ENCODE results near the gene CACNA2D3. TPM values are rescaled to one million over a fixed set of nuclear protein-coding genes. Genes with fewer than 3 reads are reported as not detected.

CACNA2D3 gene
- total RNA-seq, 2 donors from 2014 or later = 1.1 to 5.9 TPM

DNA sequence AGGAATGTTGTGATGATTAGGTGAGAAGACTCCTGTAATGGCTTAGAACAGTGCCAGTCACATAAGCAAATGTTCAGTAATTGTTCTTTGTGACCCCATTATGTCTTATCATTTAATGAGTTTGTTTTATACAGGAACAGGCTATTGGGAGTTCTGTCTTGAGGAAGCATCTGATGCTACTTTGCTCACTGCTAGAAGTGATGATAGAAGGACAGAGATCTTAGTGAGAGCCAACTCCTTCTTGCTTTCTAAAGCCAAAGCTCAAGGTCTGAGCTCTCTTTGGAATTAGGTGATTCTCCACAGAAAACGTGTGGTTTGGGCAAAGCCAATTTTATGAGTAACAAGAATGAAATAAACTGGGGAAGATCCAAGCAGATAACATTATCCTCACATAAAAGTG is 590.7 kb downstream of the CACNA2D3 start:
- DNase-seq (ENCODE audit: low spot score) = no peak
- no peaks in the 10 kb centered on the region for H3K9me3 ChIP-seq
- no peaks in the 10 kb centered on the region for H3K36me3 ChIP-seq
- intact Hi-C loops (cut with DNase I) = no loop called here
- H3K27me3 ChIP-seq (replicated peaks; ENCODE audit: insufficient read depth) = no peaks in the 10 kb centered on the region
- H3K27ac ChIP-seq = no peak overlapping the region
- no peak overlapping the region for H3K4me3 ChIP-seq
- no peaks in the 10 kb centered on the region for H3K4me1 ChIP-seq (replicated peaks)
- WGBS = 37% methylated on average over 1 of the region's 1 CpG
- TF ChIP-seq, protein P1, sequence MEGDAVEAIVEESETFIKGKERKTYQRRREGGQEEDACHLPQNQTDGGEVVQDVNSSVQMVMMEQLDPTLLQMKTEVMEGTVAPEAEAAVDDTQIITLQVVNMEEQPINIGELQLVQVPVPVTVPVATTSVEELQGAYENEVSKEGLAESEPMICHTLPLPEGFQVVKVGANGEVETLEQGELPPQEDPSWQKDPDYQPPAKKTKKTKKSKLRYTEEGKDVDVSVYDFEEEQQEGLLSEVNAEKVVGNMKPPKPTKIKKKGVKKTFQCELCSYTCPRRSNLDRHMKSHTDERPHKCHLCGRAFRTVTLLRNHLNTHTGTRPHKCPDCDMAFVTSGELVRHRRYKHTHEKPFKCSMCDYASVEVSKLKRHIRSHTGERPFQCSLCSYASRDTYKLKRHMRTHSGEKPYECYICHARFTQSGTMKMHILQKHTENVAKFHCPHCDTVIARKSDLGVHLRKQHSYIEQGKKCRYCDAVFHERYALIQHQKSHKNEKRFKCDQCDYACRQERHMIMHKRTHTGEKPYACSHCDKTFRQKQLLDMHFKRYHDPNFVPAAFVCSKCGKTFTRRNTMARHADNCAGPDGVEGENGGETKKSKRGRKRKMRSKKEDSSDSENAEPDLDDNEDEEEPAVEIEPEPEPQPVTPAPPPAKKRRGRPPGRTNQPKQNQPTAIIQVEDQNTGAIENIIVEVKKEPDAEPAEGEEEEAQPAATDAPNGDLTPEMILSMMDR (IDR thresholded peaks at IDR 0.05) = no peak
- TF ChIP-seq POLR2A (IDR thresholded peaks at IDR 0.05) = no peak
- no peak for TF ChIP-seq POLR2AphosphoS5 (IDR thresholded peaks at IDR 0.05)

DNA sequence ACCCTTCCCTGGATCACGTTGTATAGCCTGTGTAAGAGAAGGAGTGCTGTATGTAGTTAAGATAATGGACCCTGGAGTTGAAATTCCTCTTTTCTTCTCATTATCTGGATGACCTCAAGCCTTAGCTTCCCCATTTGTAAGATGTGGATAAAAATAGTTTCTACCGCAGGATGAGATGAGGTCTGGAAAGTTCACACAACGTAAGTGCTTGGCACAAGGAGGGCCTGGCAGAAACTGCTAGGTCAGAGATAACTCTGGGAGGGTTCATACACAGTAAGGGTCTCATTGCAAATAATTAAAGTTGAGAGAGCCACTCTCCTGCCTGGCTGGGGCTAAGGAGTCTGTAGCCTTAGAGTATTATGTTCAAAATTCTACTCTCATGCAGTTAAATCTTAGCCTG is 591.1 kb downstream of the CACNA2D3 start:
- 72% methylated on average over 3 of the region's 3 CpGs for WGBS
- H3K36me3 ChIP-seq = no peaks in the 10 kb centered on the region
- DNase-seq (ENCODE audit: low spot score) = no peak
- intact Hi-C loops (cut with DNase I) = no loop called here
- TF ChIP-seq, protein P1 (IDR thresholded peaks at IDR 0.05) = no peak
- no peak for TF ChIP-seq POLR2AphosphoS5 (IDR thresholded peaks at IDR 0.05)
- TF ChIP-seq POLR2A (IDR thresholded peaks at IDR 0.05) = no peak
- no peak overlapping the region for H3K27ac ChIP-seq
- H3K9me3 ChIP-seq = no peaks in the 10 kb centered on the region
- H3K4me3 ChIP-seq = no peak overlapping the region
- no peaks in the 10 kb centered on the region for H3K4me1 ChIP-seq (replicated peaks)
- no peaks in the 10 kb centered on the region for H3K27me3 ChIP-seq (replicated peaks; ENCODE audit: insufficient read depth)

DNA sequence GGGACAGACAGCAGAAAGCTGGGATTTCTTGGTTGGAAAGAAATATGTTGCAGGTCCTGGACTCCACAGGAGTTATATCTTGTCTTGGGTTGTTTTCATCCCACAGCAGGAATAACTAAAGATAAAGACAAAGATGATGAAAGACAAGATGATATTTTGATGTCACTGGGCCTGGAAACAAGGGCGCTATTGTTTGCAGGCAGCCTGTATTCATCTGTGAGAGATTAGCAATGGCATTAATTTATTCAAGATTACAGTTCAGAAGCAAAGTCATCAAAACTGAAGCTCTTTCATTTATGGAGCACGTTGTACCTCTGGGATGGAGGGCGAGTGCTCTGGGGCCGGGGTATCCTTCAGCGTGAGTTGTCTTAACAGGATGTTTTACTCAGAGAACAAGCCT is 591.7 kb downstream of the CACNA2D3 start:
- Histone ChIP-seq H3K4me3 (no peak overlapping the region), H3K27ac (no peak overlapping the region), H3K9me3 (no peaks in the 10 kb centered on the region), H3K27me3 (replicated peaks; ENCODE audit: insufficient read depth) (no peaks in the 10 kb centered on the region), H3K36me3 (no peaks in the 10 kb centered on the region), H3K4me1 (replicated peaks) (no peaks in the 10 kb centered on the region)
- intact Hi-C loops (cut with DNase I) = no loop called here
- TF ChIP-seq, protein P1 (IDR thresholded peaks at IDR 0.05) = no peak
- TF ChIP-seq POLR2A (IDR thresholded peaks at IDR 0.05) (no peak), POLR2AphosphoS5 (IDR thresholded peaks at IDR 0.05) (no peak)
- 96% methylated on average over 5 of the region's 5 CpGs for WGBS
- no peak for DNase-seq (ENCODE audit: low spot score)

DNA sequence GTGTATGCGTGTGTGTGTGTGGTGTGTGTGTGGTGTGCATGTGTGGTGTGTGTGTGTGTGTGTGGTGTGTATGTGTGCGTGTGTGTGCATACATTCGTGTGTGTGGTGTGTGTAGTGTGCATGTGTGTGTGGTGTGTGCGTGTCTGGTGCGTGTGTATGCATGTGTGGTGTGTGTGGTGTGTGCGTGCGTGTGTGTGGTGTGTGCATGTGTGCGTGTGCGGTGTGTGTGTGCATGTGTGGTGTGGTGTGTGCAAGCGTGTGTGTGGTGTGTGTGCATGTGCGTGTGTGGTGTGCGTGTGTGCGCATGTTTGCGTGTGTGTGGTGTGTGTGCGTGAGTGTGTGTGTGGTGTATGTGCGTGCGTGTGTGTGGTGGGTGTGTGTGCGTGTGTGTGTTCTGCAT is 595.2 kb downstream of the CACNA2D3 start:
- intact Hi-C loops (cut with DNase I) = no loop called here
- no peak for DNase-seq (ENCODE audit: low spot score)
- H3K36me3 ChIP-seq = no peaks in the 10 kb centered on the region
- WGBS = 89% methylated on average over 18 of the region's 18 CpGs
- TF ChIP-seq, protein P1 (IDR thresholded peaks at IDR 0.05) = no peak
- no peaks in the 10 kb centered on the region for H3K27me3 ChIP-seq (replicated peaks; ENCODE audit: insufficient read depth)
- no peak overlapping the region for H3K4me3 ChIP-seq
- no peaks in the 10 kb centered on the region for H3K4me1 ChIP-seq (replicated peaks)
- H3K9me3 ChIP-seq = no peaks in the 10 kb centered on the region
- H3K27ac ChIP-seq = no peak overlapping the region

DNA sequence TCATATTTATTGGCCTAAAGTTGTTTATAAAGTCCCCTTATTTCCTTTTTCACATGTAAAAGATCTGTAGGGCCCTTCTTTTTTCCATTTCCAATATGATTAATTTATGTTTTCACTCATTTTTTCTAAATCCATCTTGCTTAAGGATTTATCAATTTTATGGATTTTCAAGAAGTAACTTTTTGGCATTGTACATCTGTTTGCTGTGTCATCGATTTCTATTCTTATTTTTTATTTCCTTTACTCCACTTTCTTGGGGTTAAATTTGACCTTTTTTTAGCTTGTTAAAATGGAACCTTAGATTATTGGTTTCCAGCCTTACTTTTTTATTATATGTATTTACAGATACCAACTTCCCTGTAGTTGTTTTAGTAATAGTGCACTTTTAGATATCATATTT is 597.6 kb downstream of the CACNA2D3 start:
- H3K27ac ChIP-seq = no peak overlapping the region
- DNase-seq (ENCODE audit: low spot score) = no peak
- intact Hi-C loops (cut with DNase I) = no loop called here
- H3K36me3 ChIP-seq = no peaks in the 10 kb centered on the region
- no peaks in the 10 kb centered on the region for H3K4me1 ChIP-seq (replicated peaks)
- TF ChIP-seq POLR2AphosphoS5 (IDR thresholded peaks at IDR 0.05) = no peak
- 96% methylated on average over 1 of the region's 1 CpG for WGBS
- H3K27me3 ChIP-seq (replicated peaks; ENCODE audit: insufficient read depth) = no peaks in the 10 kb centered on the region
- no peaks in the 10 kb centered on the region for H3K9me3 ChIP-seq
- no peak overlapping the region for H3K4me3 ChIP-seq
